Neural crest cell (in vitro differentiated cells): ENCODE results near the gene RNF220. TPM values are rescaled to one million over a fixed set of nuclear protein-coding genes. Genes with fewer than 3 reads are reported as not detected.
A peak's percentile ranks its signal among the peaks of the same experiment; 100 is the strongest.

Source experiments
- DNase-seq: peaks from one replicate; pipeline ENCODE4 v3.0.0; 2021; ENCODE audit warnings: low read depth, mixed read lengths, low spot score
- H3K27ac Mint-ChIP-seq: one replicate; pipeline ENCODE4 v1.8.0; 2021; ENCODE audit warnings: mild to moderate bottlenecking, mixed read lengths; ENCODE audit not compliant: unreplicated experiment
- H3K27me3 Mint-ChIP-seq: 2 replicates; pipeline ENCODE4 v1.8.0; 2021; ENCODE audit warnings: low read depth, mild to moderate bottlenecking, mixed read lengths
- H3K36me3 Mint-ChIP-seq: 2 replicates; pipeline ENCODE4 v1.8.0; 2021; ENCODE audit warnings: low read depth, mild to moderate bottlenecking, mixed read lengths
- H3K4me1 Mint-ChIP-seq: 2 replicates; pipeline ENCODE4 v1.8.0; 2021; ENCODE audit warnings: mixed read lengths
- H3K4me3 Mint-ChIP-seq: one replicate; pipeline ENCODE4 v1.8.0; 2021; ENCODE audit warnings: mild to moderate bottlenecking, mixed read lengths
- H3K9me3 Mint-ChIP-seq: 2 replicates; pipeline ENCODE4 v1.8.0; 2021; ENCODE audit warnings: mixed read lengths
- total RNA-seq: library from RNA; stranded (reverse); gene quantifications from 2 replicates; pipeline ENCODE4 v1.2.1, GENCODE V29; 2021
- TF ChIP-seq, protein P1 (sequence below): fragments of 200-600 bp; sonication (generic); conservative IDR thresholded peaks from 2 replicates; pipeline ENCODE4 v1.5.0; 2021; ENCODE audit warnings: antibody characterized with exemption, mild to moderate bottlenecking

The RNF220 gene
- total RNA-seq, 1 donor from 2014 or later, result 96.7 TPM

DNA sequence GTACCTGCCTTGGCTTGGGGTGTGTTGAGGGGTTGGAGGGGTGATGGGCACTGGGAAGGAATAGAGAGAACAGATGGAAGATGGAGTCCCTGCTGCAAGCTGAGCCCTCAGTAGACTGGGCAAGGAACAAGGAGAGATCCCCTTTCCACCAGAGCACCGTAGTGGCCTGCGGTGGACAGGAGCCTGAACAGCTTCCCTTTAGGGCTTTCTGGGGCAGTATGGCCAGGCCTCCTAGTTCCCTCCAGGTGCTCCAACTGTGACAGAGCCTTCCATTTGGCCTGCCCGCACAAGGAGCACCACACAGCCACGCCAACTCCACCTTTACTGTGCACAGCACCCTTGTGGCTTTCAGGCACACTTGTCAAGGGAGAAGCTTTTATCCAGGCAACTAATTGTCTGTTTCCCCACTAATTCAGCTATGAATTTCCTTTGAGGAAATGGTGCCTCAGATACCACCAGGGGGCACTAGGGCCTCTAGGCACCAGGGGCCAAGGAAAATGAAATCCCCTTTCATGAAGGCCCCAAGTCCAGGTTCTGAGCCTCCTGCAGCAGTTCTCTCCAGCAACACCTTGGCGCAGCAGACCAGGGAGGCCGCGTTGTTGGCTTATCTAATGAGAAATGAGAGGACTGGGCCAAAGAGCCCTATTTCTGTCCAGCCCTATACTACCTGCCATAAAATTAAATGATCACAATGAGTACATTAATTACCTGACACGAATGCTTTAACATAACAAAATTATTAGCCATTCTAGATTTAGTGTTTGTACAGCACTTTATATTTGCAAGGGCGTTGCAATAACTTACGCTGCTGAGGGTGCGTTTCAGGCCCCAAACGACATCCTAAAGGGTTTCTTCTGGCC lies 26.9 kb upstream of the RNF220 start:
- Mint-ChIP-seq H3K4me3 (no peak overlapping the region), H3K4me1 (peaks cover 9% of the 10 kb centered on the region), H3K9me3 (peaks cover 1% of the 10 kb centered on the region), H3K27ac (no peak overlapping the region), H3K36me3 (no peaks in the 10 kb centered on the region), H3K27me3 (peaks cover 7% of the 10 kb centered on the region)
- TF ChIP-seq, protein P1, sequence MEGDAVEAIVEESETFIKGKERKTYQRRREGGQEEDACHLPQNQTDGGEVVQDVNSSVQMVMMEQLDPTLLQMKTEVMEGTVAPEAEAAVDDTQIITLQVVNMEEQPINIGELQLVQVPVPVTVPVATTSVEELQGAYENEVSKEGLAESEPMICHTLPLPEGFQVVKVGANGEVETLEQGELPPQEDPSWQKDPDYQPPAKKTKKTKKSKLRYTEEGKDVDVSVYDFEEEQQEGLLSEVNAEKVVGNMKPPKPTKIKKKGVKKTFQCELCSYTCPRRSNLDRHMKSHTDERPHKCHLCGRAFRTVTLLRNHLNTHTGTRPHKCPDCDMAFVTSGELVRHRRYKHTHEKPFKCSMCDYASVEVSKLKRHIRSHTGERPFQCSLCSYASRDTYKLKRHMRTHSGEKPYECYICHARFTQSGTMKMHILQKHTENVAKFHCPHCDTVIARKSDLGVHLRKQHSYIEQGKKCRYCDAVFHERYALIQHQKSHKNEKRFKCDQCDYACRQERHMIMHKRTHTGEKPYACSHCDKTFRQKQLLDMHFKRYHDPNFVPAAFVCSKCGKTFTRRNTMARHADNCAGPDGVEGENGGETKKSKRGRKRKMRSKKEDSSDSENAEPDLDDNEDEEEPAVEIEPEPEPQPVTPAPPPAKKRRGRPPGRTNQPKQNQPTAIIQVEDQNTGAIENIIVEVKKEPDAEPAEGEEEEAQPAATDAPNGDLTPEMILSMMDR, result peak; percentile 77
- DNase-seq, result peak; percentile 53

DNA sequence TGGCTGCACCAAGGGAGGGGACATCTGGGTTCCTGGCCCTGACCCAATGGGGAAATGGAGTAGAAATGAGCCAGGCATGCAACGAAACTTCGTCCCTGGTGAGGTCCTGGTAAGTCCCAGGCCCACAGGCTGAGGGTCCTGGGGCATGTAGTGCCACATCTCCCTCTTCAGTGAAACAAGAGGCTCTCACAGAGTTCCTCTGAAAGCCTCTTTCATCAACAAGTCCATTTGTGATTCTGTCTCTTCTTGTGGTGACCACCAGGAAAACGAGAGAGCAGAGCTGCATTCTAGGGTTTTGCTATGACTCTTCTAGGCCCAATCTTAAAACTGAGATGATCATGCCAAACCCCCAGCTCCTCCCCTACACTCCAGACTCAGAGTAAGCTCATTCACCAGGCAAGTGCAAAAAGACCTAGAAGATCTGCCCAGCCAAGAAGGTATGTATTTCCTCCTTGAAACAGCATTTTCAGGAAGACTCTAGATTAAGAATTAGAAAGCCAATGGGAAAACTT lies 24.3 kb upstream of the RNF220 start:
- peaks cover 20% of the 10 kb centered on the region for H3K27me3 Mint-ChIP-seq
- H3K9me3 Mint-ChIP-seq, result no peaks in the 10 kb centered on the region
- no peaks in the 10 kb centered on the region for H3K36me3 Mint-ChIP-seq
- no peak overlapping the region for H3K4me3 Mint-ChIP-seq
- peaks cover 13% of the 10 kb centered on the region for H3K4me1 Mint-ChIP-seq
- TF ChIP-seq, protein P1, result no peak
- no peak overlapping the region for H3K27ac Mint-ChIP-seq
- DNase-seq, result no peak

DNA sequence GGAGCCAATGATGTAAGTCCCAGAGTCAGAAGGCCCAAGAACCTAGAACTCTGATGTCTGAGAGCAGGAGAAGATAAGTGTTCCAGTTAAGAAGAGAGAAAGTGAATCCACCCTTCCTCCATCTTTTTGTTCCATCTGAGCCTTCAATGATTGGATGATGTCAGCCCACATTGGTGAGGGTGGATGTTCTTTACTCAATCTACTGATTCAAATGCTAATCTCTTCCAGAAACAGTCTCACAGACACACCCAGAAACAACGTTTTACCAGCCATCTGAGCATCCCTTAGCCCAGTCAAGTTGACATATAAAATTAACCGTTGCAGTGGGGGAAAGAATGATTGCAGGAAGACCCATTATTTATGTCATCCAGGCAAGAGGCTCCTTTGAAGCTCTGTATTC lies 16.5 kb upstream of the RNF220 start:
- peaks cover 4% of the 10 kb centered on the region for H3K4me1 Mint-ChIP-seq

GRCh38 chr1:44389437-44389836 lies 15.6 kb upstream of the RNF220 start:
- Mint-ChIP-seq H3K36me3 (no peaks in the 10 kb centered on the region), H3K27me3 (peaks cover 24% of the 10 kb centered on the region), H3K9me3 (no peaks in the 10 kb centered on the region), H3K4me1 (peaks cover 2% of the 10 kb centered on the region), H3K27ac (no peak overlapping the region), H3K4me3 (no peak overlapping the region)
- DNase-seq, result no peak
- TF ChIP-seq, protein P1, result no peak

More for the DNA sequence above, 16.5 kb upstream of the RNF220 start:
- H3K27me3 Mint-ChIP-seq, result peaks cover 23% of the 10 kb centered on the region
- no peak overlapping the region for H3K27ac Mint-ChIP-seq
- TF ChIP-seq, protein P1, result no peak
- no peak for DNase-seq
- no peaks in the 10 kb centered on the region for H3K9me3 Mint-ChIP-seq
- H3K4me3 Mint-ChIP-seq, result no peak overlapping the region
- H3K36me3 Mint-ChIP-seq, result no peaks in the 10 kb centered on the region

- H3K36me3 Mint-ChIP-seq, result no peaks in the 10 kb centered on the region
- peaks cover 22% of the 10 kb centered on the region for H3K27me3 Mint-ChIP-seq
- TF ChIP-seq, protein P1, result no peak
- no peaks in the 10 kb centered on the region for H3K4me1 Mint-ChIP-seq
- H3K27ac Mint-ChIP-seq, result no peak overlapping the region
- DNase-seq, result no peak
- H3K4me3 Mint-ChIP-seq, result no peak overlapping the region
- no peaks in the 10 kb centered on the region for H3K9me3 Mint-ChIP-seq
Observed at GRCh38 chr1:44390277-44390676, 14.8 kb upstream of the RNF220 start.
